A549 (cell line): ENCODE measurements around the gene NOS3. TPM values are rescaled to one million over a fixed set of nuclear protein-coding genes. Genes with fewer than 3 reads are reported as not detected.

Source experiments
- ATAC-seq, 2 experiments: fragments of 200-7000 bp in 1 of 2; fragments of >200 bp in 1 of 2; cut with Nextera tagmentation in 1 of 2; cut with Tn5 transposase in 1 of 2; 3 replicates each; pipeline versions ENCODE4 v1.8.0 to v1.9.1; 2018 to 2020; ENCODE audit warnings: mild to moderate bottlenecking in 1 of 2, moderate library complexity in 1 of 2
- CTCF ChIA-PET: fragments of 300-600 bp; sonication (Branson Sonifier 250); formaldehyde crosslinking; extraction: SDS; loops from one replicate; lab custom pipeline; 2021; ENCODE audit warnings: antibody characterized with exemption, inconsistent platforms; lab: Yijun Ruan, JAX
- POLR2A ChIA-PET: fragments of 350-600 bp; formaldehyde crosslinking; extraction: SDS; loops from one replicate; lab custom pipeline; 2021; ENCODE audit warnings: antibody characterized with exemption, inconsistent platforms; lab: Yijun Ruan, JAX
- DNase-seq, 2 experiments: peaks; one replicate each; pipeline versions ENCODE4 v3.0.0 to v3.0.0-alpha.2; 2011 to 2016; ENCODE audit warnings: low read depth in 1 of 2, low spot score in 1 of 2
- FAIRE-seq: peaks from 2 replicates; lab custom pipeline; 2011; peaks lifted over from hg19 to GRCh38; lab: Jason Lieb, UNC
- H3K27ac ChIP-seq, 2 experiments: fragments of >200 bp; sonication (Bioruptor Twin); formaldehyde crosslinking; 3 replicates each; pipeline ENCODE4 v1.5.1; 2016 to 2017
- H3K4me1 ChIP-seq: fragments of >200 bp; sonication (Bioruptor Twin); formaldehyde crosslinking; 3 replicates; pipeline ENCODE4 v1.6.1; 2016
- H3K4me2 ChIP-seq: fragments of >200 bp; sonication (Bioruptor Twin); formaldehyde crosslinking; 3 replicates; pipeline ENCODE4 v1.6.1; 2016
- H3K4me3 ChIP-seq: fragments of >200 bp; sonication (Bioruptor Twin); formaldehyde crosslinking; 3 replicates; pipeline ENCODE4 v1.5.1; 2016
- H3K9me3 ChIP-seq: fragments of >200 bp; sonication (Bioruptor Twin); formaldehyde crosslinking; 3 replicates; pipeline ENCODE4 v1.6.1; 2016
- CTCF ChIP-seq: fragments of >200 bp; sonication (Bioruptor Twin); formaldehyde crosslinking; IDR thresholded peaks from 3 replicates; pipeline ENCODE4 v1.5.1; 2016
- EHMT2 ChIP-seq: fragments of 200-600 bp; sonication (generic); IDR thresholded peaks from 2 replicates; pipeline ENCODE4 v1.6.1; 2016; ENCODE audit warnings: antibody characterized with exemption, low read depth, mild to moderate bottlenecking, moderate library complexity
- HOXB13 ChIP-seq: fragments of 250-450 bp; sonication (Bioruptor Pico); IDR thresholded peaks from 2 replicates; pipeline ENCODE4 v1.5.0; 2020; ENCODE audit warnings: low read depth, mild to moderate bottlenecking, moderate library complexity
- MAFK ChIP-seq: fragments of 450-650 bp; IDR thresholded peaks from 2 replicates; pipeline ENCODE4 v1.6.1; 2014; ENCODE audit not compliant: partially characterized antibody
- RAD21 ChIP-seq, 2 experiments: fragments of >200 bp in 1 of 2; sonication (Bioruptor Twin) in 1 of 2; formaldehyde crosslinking in 1 of 2; IDR thresholded peaks in 1 of 2; conservative IDR thresholded peaks in 1 of 2; 2 replicates in 1 of 2; 3 replicates in 1 of 2; pipeline ENCODE4 v1.6.1; 2012 to 2018; ENCODE audit warnings: inconsistent platforms in 1 of 2
- RCOR1 ChIP-seq: fragments of 150-350 bp; IDR thresholded peaks from 2 replicates; pipeline ENCODE4 v1.6.1; 2014; ENCODE audit warnings: antibody characterized with exemption, low read length, low read depth
- SMC3 ChIP-seq: fragments of >200 bp; sonication (Bioruptor Twin); formaldehyde crosslinking; IDR thresholded peaks from 3 replicates; pipeline ENCODE4 v1.6.1; 2018; ENCODE audit warnings: inconsistent platforms
- WGBS: methylation state at CpG from one replicate; pipeline ENCODE4 v1.1.6; 2017; ENCODE audit errors: missing lambda C conversion rate; 5-methylcytosine and 5-hydroxymethylcytosine counted together
- polyA plus RNA-seq, 4 experiments: library from polyadenylated mRNA; depleted of rRNA in 3 of 4; stranded (reverse); fragments of >200 nt; fragmentation: RNase III in 1 of 4; extraction: RNeasy Plus Mini Kit Qiagen cat#74134 plus additional on column Dnase treatment in 1 of 4; gene quantifications; 2 replicates in 3 of 4; 3 replicates in 1 of 4; pipeline ENCODE4 v1.2.3, GENCODE V29; 2011 to 2017
- TF ChIP-seq, protein P1 (sequence below): fragments of 200-600 bp; sonication (generic); IDR thresholded peaks from 2 replicates; pipeline ENCODE4 v1.6.1; 2016; ENCODE audit warnings: antibody characterized with exemption, mild to moderate bottlenecking, moderate library complexity

NOS3 gene
- polyA plus RNA-seq, 2 of the 4 experiments (the other 2 are of a cell fraction) = 0.52 to 0.71 TPM

DNA sequence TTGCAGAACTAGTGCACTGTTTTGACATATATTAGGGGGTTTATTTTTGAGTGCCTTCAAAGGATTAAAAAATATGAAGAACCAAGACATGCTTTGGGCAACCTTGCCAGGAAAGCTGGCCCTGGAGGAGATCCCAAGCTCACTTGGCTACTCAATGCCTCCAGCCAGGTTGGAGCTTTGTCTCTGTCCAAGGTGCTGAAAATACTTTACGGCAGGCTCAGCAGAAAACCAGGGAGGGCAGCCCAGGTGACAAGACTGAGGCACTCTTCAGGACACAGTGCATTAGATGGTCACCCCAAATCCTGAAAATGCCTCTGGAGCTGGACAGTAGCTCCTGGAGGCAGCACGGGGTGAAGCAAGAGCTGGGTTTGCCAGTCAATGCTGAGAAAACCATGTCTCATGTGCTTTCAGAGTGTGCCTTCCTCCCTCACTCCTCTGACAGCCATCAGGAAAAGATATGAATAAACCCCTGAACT is 6.9 kb upstream of the NOS3 start:
- FAIRE-seq = no peak
- ChIA-PET POLR2A (no interaction called here), CTCF (interaction anchor here (0.7 to 5.9 kb wide), 15 partner anchors 9 to 205 kb away, joined by 3 to 95 read pairs (median 6); partner anchors contain the start of gene ABCB8)
- H3K27ac ChIP-seq = no peak overlapping the region
- no peak overlapping the region for H3K4me2 ChIP-seq
- H3K4me3 ChIP-seq = no peak overlapping the region
- peaks cover 11% of the 10 kb centered on the region; the same call in 2 of the 3 replicates for H3K4me1 ChIP-seq
- 6% methylated on average over 2 of the region's 2 CpGs for WGBS
- H3K9me3 ChIP-seq = no peaks in the 10 kb centered on the region
- DNase-seq = no peak
- no peak for ATAC-seq
- TF ChIP-seq HOXB13 (CRISPR knock-in tag) (0 out of 2 replicates have a peak, but pooled peaks have one; percentile 46), MAFK (peak; percentile 59), RCOR1 (no peak), EHMT2 (peak; percentile 96)
- TF ChIP-seq, protein P1, sequence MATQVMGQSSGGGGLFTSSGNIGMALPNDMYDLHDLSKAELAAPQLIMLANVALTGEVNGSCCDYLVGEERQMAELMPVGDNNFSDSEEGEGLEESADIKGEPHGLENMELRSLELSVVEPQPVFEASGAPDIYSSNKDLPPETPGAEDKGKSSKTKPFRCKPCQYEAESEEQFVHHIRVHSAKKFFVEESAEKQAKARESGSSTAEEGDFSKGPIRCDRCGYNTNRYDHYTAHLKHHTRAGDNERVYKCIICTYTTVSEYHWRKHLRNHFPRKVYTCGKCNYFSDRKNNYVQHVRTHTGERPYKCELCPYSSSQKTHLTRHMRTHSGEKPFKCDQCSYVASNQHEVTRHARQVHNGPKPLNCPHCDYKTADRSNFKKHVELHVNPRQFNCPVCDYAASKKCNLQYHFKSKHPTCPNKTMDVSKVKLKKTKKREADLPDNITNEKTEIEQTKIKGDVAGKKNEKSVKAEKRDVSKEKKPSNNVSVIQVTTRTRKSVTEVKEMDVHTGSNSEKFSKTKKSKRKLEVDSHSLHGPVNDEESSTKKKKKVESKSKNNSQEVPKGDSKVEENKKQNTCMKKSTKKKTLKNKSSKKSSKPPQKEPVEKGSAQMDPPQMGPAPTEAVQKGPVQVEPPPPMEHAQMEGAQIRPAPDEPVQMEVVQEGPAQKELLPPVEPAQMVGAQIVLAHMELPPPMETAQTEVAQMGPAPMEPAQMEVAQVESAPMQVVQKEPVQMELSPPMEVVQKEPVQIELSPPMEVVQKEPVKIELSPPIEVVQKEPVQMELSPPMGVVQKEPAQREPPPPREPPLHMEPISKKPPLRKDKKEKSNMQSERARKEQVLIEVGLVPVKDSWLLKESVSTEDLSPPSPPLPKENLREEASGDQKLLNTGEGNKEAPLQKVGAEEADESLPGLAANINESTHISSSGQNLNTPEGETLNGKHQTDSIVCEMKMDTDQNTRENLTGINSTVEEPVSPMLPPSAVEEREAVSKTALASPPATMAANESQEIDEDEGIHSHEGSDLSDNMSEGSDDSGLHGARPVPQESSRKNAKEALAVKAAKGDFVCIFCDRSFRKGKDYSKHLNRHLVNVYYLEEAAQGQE = peak; percentile 98

- 3% methylated on average over 10 of the region's 16 CpGs for WGBS
- no peak for FAIRE-seq
These were observed 4.7 kb upstream of the NOS3 start for GRCh38 chr7:150986099-150986512.

More at GRCh38 chr7:150986099-150986512, 4.7 kb upstream of the NOS3 start:
- Histone ChIP-seq H3K27ac (no peak overlapping the region), H3K9me3 (peaks cover 17% of the 10 kb centered on the region), H3K4me1 (no peaks in the 10 kb centered on the region), H3K4me2 (no peak overlapping the region), H3K4me3 (no peak overlapping the region)
- TF ChIP-seq, protein P1 = no peak
- TF ChIP-seq CTCF = peak; percentile 61
- peak; percentile 61 for TF ChIP-seq SMC3
- peak; percentile 44 to 62; a peak in 4 of 5 replicates for TF ChIP-seq RAD21 (conservative IDR thresholded peaks at IDR 0.05 in 1 of 2, IDR thresholded peaks at IDR 0.05 in 1 of 2)
- peak; percentile 64 to 79 for DNase-seq
- ATAC-seq = peak; percentile 70 to 87
- CTCF ChIA-PET = interaction anchor here (0.6 to 5.9 kb wide), 27 partner anchors 8 to 637 kb away, joined by 3 to 95 read pairs (median 5); partner anchors contain the start of gene ATG9B
- POLR2A ChIA-PET = no interaction called here
